Measurements from ENCODE around the gene KIFC1. TPM values are rescaled to one million over a fixed set of nuclear protein-coding genes. Genes with fewer than 3 reads are reported as not detected.
A peak's percentile ranks its signal among the peaks of the same experiment; 100 is the strongest.
"Not testable (repeated sequence)": the region's sequence is repeated elsewhere in the genome, so short reads cannot be mapped to it uniquely, and the experiment has no call there.

The KIFC1 gene
- 1 to 10 TPM; 2.7 to 4.6 (median 3.3) TPM for total RNA-seq
- total RNA-seq (2013): 2.2 TPM

DNA sequence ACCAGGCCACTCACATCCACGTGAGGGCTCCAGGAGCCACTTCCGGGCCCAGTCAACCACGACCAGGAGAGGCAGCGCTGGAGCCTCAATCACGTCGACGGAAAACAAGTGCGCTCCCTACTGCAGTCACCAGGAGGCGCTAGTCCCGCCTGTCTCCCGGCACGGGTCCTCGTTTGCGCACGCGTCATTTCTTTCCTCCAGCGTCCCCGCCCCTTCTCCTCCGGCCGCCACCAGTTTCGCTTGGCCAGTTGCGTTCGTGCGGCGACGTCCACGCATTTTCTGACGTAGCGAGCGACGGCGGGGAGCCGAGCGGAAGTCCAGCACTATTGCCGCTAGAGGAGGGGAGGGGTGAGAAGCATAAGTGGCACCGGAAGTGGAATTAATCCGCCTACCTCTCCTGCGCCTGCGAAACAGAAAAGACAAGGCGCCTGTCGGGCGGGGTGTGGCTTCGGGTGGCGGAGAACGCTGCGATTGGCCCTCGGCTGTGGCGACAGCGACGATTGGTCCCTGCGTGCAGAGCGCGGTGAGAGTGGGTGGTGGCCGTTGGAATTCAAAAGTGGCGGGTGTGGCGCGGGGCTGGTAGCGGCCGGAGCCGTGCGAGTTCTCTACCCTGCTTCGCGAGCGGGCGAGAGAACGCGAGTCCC is at the start of gene KIFC1:
TSS of gene KIFC1 (plus strand) at position 546 of the 644 bp plus-strand sequence. CDS start 163 bp downstream, outside the sequence.
- Histone ChIP-seq H3K9me3 (ENCODE audit: control insufficient read depth, insufficient read depth, low read length) (no peaks in the 10 kb centered on the region), H3K36me3 (ENCODE audit: control insufficient read depth, insufficient read depth, low read length) (no peaks in the 10 kb centered on the region), H3K27ac (ENCODE audit: low read length) (peak within 1 kb of the TSS; percentile 85), H3K4me3 (ENCODE audit: low read length) (peak within 1 kb of the TSS; percentile 67), H3K4me1 (ENCODE audit: control insufficient read depth, insufficient read depth, low read length) (peaks cover 18% of the 10 kb centered on the region), H3K27me3 (ENCODE audit: control insufficient read depth, insufficient read depth, low read length) (no peaks in the 10 kb centered on the region)
- peak within 1 kb of the TSS; percentile 93 for H3K27ac Mint-ChIP-seq
- H3K9me3 Mint-ChIP-seq: no peaks in the 10 kb centered on the region
- DNase-seq (peak; percentile 99 to 100), ATAC-seq (peak; percentile 87 to 96 (median 88))
- peaks cover 25 to 29% of the 10 kb centered on the region in 2 donors for H3K4me1 Mint-ChIP-seq
- peak within 1 kb of the TSS; percentile 92 for H3K4me3 Mint-ChIP-seq
- intact Hi-C loops (cut with micrococcal nuclease): loop anchor here (1.0 to 2.0 kb wide), 8 partner anchors 19 to 157 kb away; partner anchors contain the start of genes CUTA, TAPBP and ZBTB9
- no peaks in the 10 kb centered on the region for H3K27me3 Mint-ChIP-seq (ENCODE audit: low read depth in 2 of 2)
- H3K36me3 Mint-ChIP-seq: no peaks in the 10 kb centered on the region
- WGBS (ENCODE audit: insufficient coverage): under 1% methylated on average over 67 of the region's 67 CpGs
- TF ChIP-seq CTCF (IDR thresholded peaks at IDR 0.05): peak; percentile 96

DNA sequence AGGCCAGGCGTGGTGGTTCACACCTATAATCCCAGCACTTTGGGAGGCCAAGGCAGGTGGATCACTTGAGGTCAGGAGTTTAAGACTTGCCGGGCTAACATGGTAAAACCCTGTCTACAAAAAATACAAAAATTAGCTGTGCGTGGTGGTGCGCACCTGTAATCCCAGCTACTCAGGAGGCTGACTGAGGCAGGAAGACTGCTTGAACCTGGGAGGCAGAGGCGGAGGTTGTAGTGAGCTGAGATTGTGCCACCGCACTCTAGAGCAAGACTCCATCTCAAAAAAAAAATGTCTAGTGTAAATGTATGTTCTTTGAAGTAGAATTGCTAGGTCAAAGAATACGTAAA is 48.0 kb upstream of the KIFC1 start:
- Mint-ChIP-seq H3K27ac (peak overlapping the region; percentile 90 to 94), H3K4me1 (peaks cover 25 to 31% of the 10 kb centered on the region in 2 donors), H3K4me3 (peak overlapping the region; percentile 85)
- H3K9me3 ChIP-seq (ENCODE audit: control insufficient read depth, insufficient read depth, low read length); H3K27me3 ChIP-seq (ENCODE audit: control insufficient read depth, insufficient read depth, low read length); ATAC-seq; H3K36me3 Mint-ChIP-seq; H3K9me3 Mint-ChIP-seq; H3K27me3 Mint-ChIP-seq (ENCODE audit: low read depth in 2 of 2); H3K4me3 ChIP-seq (ENCODE audit: low read length); H3K36me3 ChIP-seq (ENCODE audit: control insufficient read depth, insufficient read depth, low read length): not testable (repeated sequence)
- WGBS (ENCODE audit: insufficient coverage): 34% methylated on average over 7 of the region's 7 CpGs
- intact Hi-C loops (cut with micrococcal nuclease): loop anchor here (10.0 kb wide), 1 partner anchor 231 kb away; no protein-coding TSS in a partner anchor
- Histone ChIP-seq H3K27ac (ENCODE audit: low read length) (peak overlapping the region; percentile 89), H3K4me1 (ENCODE audit: control insufficient read depth, insufficient read depth, low read length) (peaks cover 50% of the 10 kb centered on the region)
- DNase-seq: peak in 1 of 2 donors; percentile 28

GRCh38 chr6:33343953-33344611 is 47.5 kb upstream of the KIFC1 start:
- TF ChIP-seq CTCF (IDR thresholded peaks at IDR 0.05): no peak
- intact Hi-C loops (cut with micrococcal nuclease): loop anchor here (1.0 to 10.0 kb wide), 3 partner anchors 47 to 231 kb away; partner anchors contain the start of genes B3GALT4 and KIFC1
- H3K36me3 ChIP-seq (ENCODE audit: control insufficient read depth, insufficient read depth, low read length): no peaks in the 10 kb centered on the region
- Mint-ChIP-seq H3K36me3 (no peaks in the 10 kb centered on the region), H3K9me3 (no peaks in the 10 kb centered on the region), H3K4me1 (peaks cover 25 to 31% of the 10 kb centered on the region in 2 donors), H3K27me3 (ENCODE audit: low read depth in 2 of 2) (no peaks in the 10 kb centered on the region), H3K27ac (peak overlapping the region; percentile 90 to 94), H3K4me3 (peak overlapping the region; percentile 85)
- peak; percentile 75 to 87 (median 80) for ATAC-seq
- H3K4me3 ChIP-seq (ENCODE audit: low read length): no peak overlapping the region
- DNase-seq: peak; percentile 31 to 93
- H3K9me3 ChIP-seq (ENCODE audit: control insufficient read depth, insufficient read depth, low read length): no peaks in the 10 kb centered on the region
- H3K4me1 ChIP-seq (ENCODE audit: control insufficient read depth, insufficient read depth, low read length): peaks cover 50% of the 10 kb centered on the region
- 5% methylated on average over 4 of the region's 6 CpGs for WGBS (ENCODE audit: insufficient coverage)
- peak overlapping the region; percentile 89 for H3K27ac ChIP-seq (ENCODE audit: low read length)
- H3K27me3 ChIP-seq (ENCODE audit: control insufficient read depth, insufficient read depth, low read length): no peaks in the 10 kb centered on the region

Measured in natural killer cell (primary cell).